Stimulated activated CD8-positive, alpha-beta memory T cell treated with anti-CD3 and anti-CD28 coated beads, Interleukin-12 subunit alpha, Interleukin-12 subunit beta, amount 100 ng/mL, for 24 hours (primary cell): ENCODE results near the gene METTL26.
A peak's percentile ranks its signal among the peaks of the same experiment; 100 is the strongest.

ENCODE experiments used
- DNase-seq: peaks from one replicate; pipeline ENCODE4 v3.0.0-alpha.2; 2020; ENCODE audit errors: extremely low read depth

The METTL26 gene

DNA sequence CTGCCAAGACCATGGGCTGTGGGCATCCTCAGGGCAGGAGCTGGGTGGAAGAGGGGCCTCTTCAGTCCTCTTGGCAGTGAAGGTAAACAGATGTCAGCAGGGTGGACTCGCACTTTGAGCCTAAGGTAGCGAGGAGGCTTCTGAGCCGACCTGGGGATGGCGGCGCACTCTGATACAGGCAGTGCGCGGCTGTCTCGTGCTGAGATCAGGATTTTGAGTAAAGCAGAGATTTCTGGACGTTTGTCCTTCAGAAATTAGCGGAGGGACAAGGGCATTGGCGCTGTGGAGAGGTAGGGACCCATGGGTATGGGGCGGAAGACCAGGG, 39.4 kb downstream of the METTL26 start:
- DNase-seq, result no peak

GRCh38 chr16:595942-596735, 40.0 kb downstream of the METTL26 start:
- no peak for DNase-seq

DNA sequence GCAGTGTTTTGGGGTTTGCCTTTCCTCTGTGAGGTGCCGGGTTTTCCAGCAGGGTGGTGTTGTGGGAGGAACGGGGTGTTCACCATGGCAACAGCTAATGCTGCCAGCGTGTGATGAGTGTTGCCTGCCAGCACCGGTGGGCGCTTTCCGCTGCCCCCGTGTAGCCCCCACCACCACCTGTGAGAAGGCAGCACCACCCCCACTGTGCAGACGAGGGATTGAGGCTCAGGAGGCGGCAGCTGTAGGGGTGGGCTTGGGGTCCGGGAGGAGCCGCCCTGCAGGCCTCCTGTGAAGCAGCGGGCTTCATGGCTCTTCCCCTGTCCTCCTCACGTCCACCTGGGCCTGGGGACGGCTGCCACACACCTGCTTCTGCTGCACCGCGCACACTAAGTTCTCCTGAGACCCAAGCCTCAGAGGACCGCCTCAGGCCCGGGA, 41.0 kb downstream of the METTL26 start:
- no peak for DNase-seq

- DNase-seq, result no peak
Observed at GRCh38 chr16:593807-594206, 42.3 kb downstream of the METTL26 start.

DNA sequence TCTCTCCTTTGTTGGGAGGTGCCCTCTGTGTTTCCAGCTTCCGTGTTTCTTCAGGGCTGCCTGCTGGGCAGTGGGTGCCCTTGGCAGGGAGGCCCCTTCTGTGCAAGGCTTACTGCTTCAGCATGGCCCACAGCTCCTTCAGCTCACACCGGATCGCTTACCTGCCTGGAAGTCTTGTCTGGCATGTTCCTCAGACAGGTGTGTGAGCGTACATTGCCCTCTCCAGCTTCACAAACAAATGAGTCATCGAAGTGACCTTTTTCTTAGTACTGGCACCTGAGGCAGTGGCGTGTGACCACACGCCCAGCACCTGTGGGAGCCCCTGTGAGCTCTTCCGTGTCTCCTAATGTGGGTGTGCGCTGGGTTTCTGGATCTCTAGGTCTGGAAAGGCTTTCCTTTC, 42.7 kb downstream of the METTL26 start:
- DNase-seq, result no peak

- DNase-seq, result no peak
Observed at GRCh38 chr16:592518-593306, 43.4 kb downstream of the METTL26 start.

GRCh38 chr16:591892-592517, 44.1 kb downstream of the METTL26 start:
- no peak for DNase-seq

- no peak for DNase-seq
Observed at GRCh38 chr16:591231-591630, 44.9 kb downstream of the METTL26 start.

- no peak for DNase-seq
Observed at GRCh38 chr16:590815-591200, 45.3 kb downstream of the METTL26 start.

GRCh38 chr16:590188-590814, 45.8 kb downstream of the METTL26 start:
- no peak for DNase-seq

GRCh38 chr16:589658-590187, 46.4 kb downstream of the METTL26 start, which contains the start of gene RAB40C:
TSS of gene RAB40C (plus strand) at chr16:590066. CDS start at chr16:590292, 226 bp downstream.
- DNase-seq, result peak; percentile 98

GRCh38 chr16:588889-589657, 47.0 kb downstream of the METTL26 start:
- DNase-seq, result peak; percentile 91

DNA sequence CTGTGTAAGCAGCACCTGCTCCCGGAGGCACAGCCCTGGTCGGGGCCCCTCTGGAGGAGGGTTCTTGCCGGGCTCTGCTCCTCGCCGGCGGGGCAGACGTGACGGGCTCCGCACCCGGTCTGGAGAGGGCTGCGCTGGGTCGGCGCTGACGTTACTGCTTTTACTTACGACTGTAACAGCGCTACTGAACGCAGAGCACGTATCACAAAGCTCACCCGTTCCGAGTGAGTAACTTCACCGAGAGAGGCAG, 47.5 kb downstream of the METTL26 start:
- no peak for DNase-seq

GRCh38 chr16:586645-587590, 49.2 kb downstream of the METTL26 start:
- DNase-seq, result no peak

GRCh38 chr16:586047-586644, 50.0 kb downstream of the METTL26 start:
- DNase-seq, result no peak

GRCh38 chr16:585351-585750, 50.8 kb downstream of the METTL26 start:
- no peak for DNase-seq
